IMR-90 (cell line): Measurements from ENCODE around the gene TEAD2.

ENCODE experiments used
- BHLHE40 ChIP-seq: fragments of 150-350 bp; IDR thresholded peaks from 2 replicates; pipeline ENCODE4 v1.6.1; 2016; ENCODE audit warnings: mild to moderate bottlenecking, low read depth, low read length
- CEBPB ChIP-seq: IDR thresholded peaks from 2 replicates; pipeline ENCODE4 v1.6.1; 2012; ENCODE audit warnings: low read depth, low read length, improper control_type of control experiment
- CHD1 ChIP-seq: IDR thresholded peaks from 2 replicates; pipeline ENCODE4 v1.6.1; 2012; ENCODE audit warnings: low read depth, low read length, improper control_type of control experiment
- FOS ChIP-seq: fragments of 150-350 bp; IDR thresholded peaks from 2 replicates; pipeline ENCODE4 v1.6.1; 2016; ENCODE audit warnings: low read depth, low read length
- MAFK ChIP-seq: IDR thresholded peaks from 2 replicates; pipeline ENCODE4 v1.6.1; 2012; ENCODE audit warnings: low read depth, low read length, improper control_type of control experiment
- MXI1 ChIP-seq: IDR thresholded peaks from 2 replicates; pipeline ENCODE4 v1.6.1; 2012; ENCODE audit warnings: low read depth, mild to moderate bottlenecking, low read length, moderate library complexity, borderline replicate concordance
- POLR2A ChIP-seq: IDR thresholded peaks from 2 replicates; pipeline ENCODE4 v1.6.1; 2012; ENCODE audit warnings: mild to moderate bottlenecking, low read depth, low read length
- RAD21 ChIP-seq: IDR thresholded peaks from 2 replicates; pipeline ENCODE4 v1.6.1; 2012; ENCODE audit warnings: low read length, improper control_type of control experiment
- RCOR1 ChIP-seq: IDR thresholded peaks from 2 replicates; pipeline ENCODE4 v1.6.1; 2012; ENCODE audit warnings: mild to moderate bottlenecking, low read length, improper control_type of control experiment; ENCODE audit not compliant: insufficient replicate concordance
- RFX5 ChIP-seq: IDR thresholded peaks from 2 replicates; pipeline ENCODE4 v1.8.0; 2012; ENCODE audit warnings: low read depth, mild to moderate bottlenecking, low read length, moderate library complexity
- SMC3 ChIP-seq: fragments of 150-350 bp; IDR thresholded peaks from 2 replicates; pipeline ENCODE4 v1.6.1; 2016; ENCODE audit warnings: low read depth, mild to moderate bottlenecking, antibody characterized with exemption, low read length, moderate library complexity
- TF ChIP-seq, protein P1 (sequence below): fragments of 150-350 bp; IDR thresholded peaks from 2 replicates; pipeline ENCODE4 v1.6.1; 2017; ENCODE audit warnings: mild to moderate bottlenecking, antibody characterized with exemption, low read length, low read depth
- TF ChIP-seq, protein P2 (sequence below): conservative IDR thresholded peaks from 2 replicates; pipeline ENCODE4 v1.5.1; 2012; ENCODE audit warnings: mild to moderate bottlenecking, low read depth, low read length, improper control_type of control experiment
- TF ChIP-seq, protein P3 (sequence below): fragments of 150-350 bp; IDR thresholded peaks from 2 replicates; pipeline ENCODE4 v1.6.1; 2016; ENCODE audit warnings: low read depth, mild to moderate bottlenecking, low read length, moderate library complexity, borderline replicate concordance

DNA sequence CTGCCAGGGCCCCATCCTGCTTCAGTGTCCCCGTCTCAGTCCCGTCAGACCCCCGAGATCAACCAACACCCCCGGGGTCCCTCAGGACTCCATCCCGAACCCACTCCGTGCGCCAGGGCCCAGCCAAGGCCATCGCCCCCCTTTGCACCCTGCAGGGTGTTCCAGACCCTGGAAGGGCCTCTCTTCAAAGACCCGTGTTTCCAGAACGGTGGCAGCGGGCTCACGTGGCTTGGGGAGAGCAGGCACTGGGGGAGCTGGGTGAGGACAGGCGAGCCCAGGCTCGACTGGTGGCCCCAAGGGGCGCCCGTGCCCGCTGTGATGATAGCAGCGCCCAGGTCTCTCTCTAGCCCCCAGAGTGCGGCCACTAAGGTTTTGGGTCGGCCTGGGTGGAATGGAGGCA lies 27.2 kb upstream of the TEAD2 start:
- TF ChIP-seq POLR2A (no peak), CEBPB (no peak), RCOR1 (no peak), RFX5 (no peak), MXI1 (no peak), FOS (no peak), CHD1 (no peak), SMC3 (no peak), RAD21 (no peak), BHLHE40 (no peak), MAFK (no peak)
- TF ChIP-seq, protein P1, sequence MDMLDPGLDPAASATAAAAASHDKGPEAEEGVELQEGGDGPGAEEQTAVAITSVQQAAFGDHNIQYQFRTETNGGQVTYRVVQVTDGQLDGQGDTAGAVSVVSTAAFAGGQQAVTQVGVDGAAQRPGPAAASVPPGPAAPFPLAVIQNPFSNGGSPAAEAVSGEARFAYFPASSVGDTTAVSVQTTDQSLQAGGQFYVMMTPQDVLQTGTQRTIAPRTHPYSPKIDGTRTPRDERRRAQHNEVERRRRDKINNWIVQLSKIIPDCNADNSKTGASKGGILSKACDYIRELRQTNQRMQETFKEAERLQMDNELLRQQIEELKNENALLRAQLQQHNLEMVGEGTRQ: no peak
- TF ChIP-seq, protein P2, sequence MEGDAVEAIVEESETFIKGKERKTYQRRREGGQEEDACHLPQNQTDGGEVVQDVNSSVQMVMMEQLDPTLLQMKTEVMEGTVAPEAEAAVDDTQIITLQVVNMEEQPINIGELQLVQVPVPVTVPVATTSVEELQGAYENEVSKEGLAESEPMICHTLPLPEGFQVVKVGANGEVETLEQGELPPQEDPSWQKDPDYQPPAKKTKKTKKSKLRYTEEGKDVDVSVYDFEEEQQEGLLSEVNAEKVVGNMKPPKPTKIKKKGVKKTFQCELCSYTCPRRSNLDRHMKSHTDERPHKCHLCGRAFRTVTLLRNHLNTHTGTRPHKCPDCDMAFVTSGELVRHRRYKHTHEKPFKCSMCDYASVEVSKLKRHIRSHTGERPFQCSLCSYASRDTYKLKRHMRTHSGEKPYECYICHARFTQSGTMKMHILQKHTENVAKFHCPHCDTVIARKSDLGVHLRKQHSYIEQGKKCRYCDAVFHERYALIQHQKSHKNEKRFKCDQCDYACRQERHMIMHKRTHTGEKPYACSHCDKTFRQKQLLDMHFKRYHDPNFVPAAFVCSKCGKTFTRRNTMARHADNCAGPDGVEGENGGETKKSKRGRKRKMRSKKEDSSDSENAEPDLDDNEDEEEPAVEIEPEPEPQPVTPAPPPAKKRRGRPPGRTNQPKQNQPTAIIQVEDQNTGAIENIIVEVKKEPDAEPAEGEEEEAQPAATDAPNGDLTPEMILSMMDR: no peak
- TF ChIP-seq, protein P3, sequence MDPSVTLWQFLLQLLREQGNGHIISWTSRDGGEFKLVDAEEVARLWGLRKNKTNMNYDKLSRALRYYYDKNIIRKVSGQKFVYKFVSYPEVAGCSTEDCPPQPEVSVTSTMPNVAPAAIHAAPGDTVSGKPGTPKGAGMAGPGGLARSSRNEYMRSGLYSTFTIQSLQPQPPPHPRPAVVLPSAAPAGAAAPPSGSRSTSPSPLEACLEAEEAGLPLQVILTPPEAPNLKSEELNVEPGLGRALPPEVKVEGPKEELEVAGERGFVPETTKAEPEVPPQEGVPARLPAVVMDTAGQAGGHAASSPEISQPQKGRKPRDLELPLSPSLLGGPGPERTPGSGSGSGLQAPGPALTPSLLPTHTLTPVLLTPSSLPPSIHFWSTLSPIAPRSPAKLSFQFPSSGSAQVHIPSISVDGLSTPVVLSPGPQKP: no peak
